SK-N-SH (cell line): ENCODE results near the gene MYO15B. TPM values are rescaled to one million over a fixed set of nuclear protein-coding genes. Genes with fewer than 3 reads are reported as not detected.
"Not testable (repeated sequence)": the region's sequence is repeated elsewhere in the genome, so short reads cannot be mapped to it uniquely, and the experiment has no call there.

ENCODE experiments used
- CTCF ChIA-PET: fragments of 300-600, 350-600 bp; formaldehyde crosslinking; extraction: SDS; loops from one replicate; lab custom pipeline; 2021; lab: Yijun Ruan, JAX
- POLR2A ChIA-PET: fragments of 350-600 bp; sonication (Branson Sonifier 250); formaldehyde crosslinking; extraction: SDS; loops from one replicate; lab custom pipeline; 2020; ENCODE audit warnings: antibody characterized with exemption, inconsistent platforms; lab: Yijun Ruan, JAX
- DNase-seq: peaks from one replicate; pipeline ENCODE4 v3.0.0; 2012
- H2AFZ ChIP-seq: fragments of 200-600 bp; sonication (generic); 2 replicates; pipeline ENCODE4 v1.8.1; 2016; ENCODE audit warnings: antibody characterized with exemption, mild to moderate bottlenecking, low read depth
- H3F3A ChIP-seq: fragments of 200-600 bp; sonication (generic); replicated peaks from 2 replicates; pipeline ENCODE3; 2016; ENCODE audit warnings: antibody characterized with exemption, mild to moderate bottlenecking; ENCODE audit not compliant: insufficient read depth
- H3K27ac ChIP-seq, 2 experiments: fragments of 200-500 bp in 1 of 2; fragments of 200-600 bp in 1 of 2; sonication (Bioruptor generic) in 1 of 2; sonication (generic), shearing (Covaris generic) in 1 of 2; 2 replicates each; pipeline versions ENCODE4 v1.5.1 to v1.6.1; 2014 to 2016; ENCODE audit warnings: low read depth in 2 of 2, inconsistent platforms in 1 of 2, low read length in 1 of 2, mild to moderate bottlenecking in 1 of 2, mixed read lengths in 1 of 2
- H3K27me3 ChIP-seq: fragments of 200-600 bp; sonication (generic), shearing (Covaris generic); 2 replicates; pipeline ENCODE4 v1.6.1; 2016; ENCODE audit warnings: mixed run types; ENCODE audit not compliant: insufficient read depth
- H3K36me3 ChIP-seq, 2 experiments: fragments of 200-500 bp in 1 of 2; fragments of 200-600 bp in 1 of 2; sonication (Bioruptor generic) in 1 of 2; sonication (generic) in 1 of 2; replicated peaks in 1 of 2; 2 replicates each; pipeline versions ENCODE3 to v1.5.1; 2014 to 2016; ENCODE audit warnings: low read length in 1 of 2, mild to moderate bottlenecking in 1 of 2; ENCODE audit not compliant: insufficient read depth in 2 of 2, control insufficient read depth in 1 of 2
- H3K4me1 ChIP-seq, 2 experiments: fragments of 200-500 bp in 1 of 2; fragments of 200-600 bp in 1 of 2; sonication (Bioruptor generic) in 1 of 2; sonication (generic), shearing (Covaris generic) in 1 of 2; 2 replicates each; pipeline versions ENCODE4 v1.5.1 to v1.6.1; 2014 to 2016; ENCODE audit warnings: low read depth in 1 of 2, low read length in 1 of 2, mixed run types in 1 of 2; ENCODE audit not compliant: insufficient read depth in 2 of 2, control insufficient read depth in 1 of 2
- H3K4me2 ChIP-seq: fragments of 200-600 bp; sonication (generic), shearing (Covaris generic); 2 replicates; pipeline ENCODE4 v1.6.1; 2017; ENCODE audit warnings: mixed run types
- H3K4me3 ChIP-seq, 2 experiments: fragments of 200-500 bp in 1 of 2; fragments of 200-600 bp in 1 of 2; sonication (Bioruptor generic) in 1 of 2; sonication (generic), shearing (Covaris generic) in 1 of 2; 2 replicates each; pipeline versions ENCODE4 v1.5.1 to v1.8.1; 2014 to 2016; ENCODE audit warnings: low read depth in 2 of 2, inconsistent platforms in 1 of 2, low read length in 1 of 2, mild to moderate bottlenecking in 1 of 2, mixed read lengths in 1 of 2, moderate library complexity in 1 of 2
- H3K79me2 ChIP-seq: fragments of 200-600 bp; sonication (generic); 2 replicates; pipeline ENCODE4 v1.8.1; 2017; ENCODE audit warnings: mild to moderate bottlenecking; ENCODE audit not compliant: insufficient read depth
- H3K9ac ChIP-seq: fragments of 200-600 bp; sonication (generic); 2 replicates; pipeline ENCODE4 v1.6.1; 2017; ENCODE audit warnings: mixed run types
- H3K9me2 ChIP-seq: fragments of 200-600 bp; sonication (generic); 2 replicates; pipeline ENCODE4 v1.6.1; 2017; ENCODE audit warnings: mixed run types
- H3K9me3 ChIP-seq: fragments of 200-600 bp; sonication (generic); 2 replicates; pipeline ENCODE4 v1.6.1; 2017; ENCODE audit warnings: mixed run types, mild to moderate bottlenecking, moderate library complexity
- H4K20me1 ChIP-seq: fragments of 200-600 bp; sonication (generic); 2 replicates; pipeline ENCODE4 v1.6.1; 2017; ENCODE audit warnings: mild to moderate bottlenecking, mixed run types; ENCODE audit not compliant: insufficient read depth
- CHD2 ChIP-seq: fragments of 150-350 bp; IDR thresholded peaks from 2 replicates; pipeline ENCODE4 v1.6.1; 2018; ENCODE audit warnings: low read length; ENCODE audit not compliant: partially characterized antibody
- FOXM1 ChIP-seq: IDR thresholded peaks from 2 replicates; pipeline ENCODE4 v1.4.0; 2012; ENCODE audit warnings: low read depth, mild to moderate bottlenecking
- NRF1 ChIP-seq: IDR thresholded peaks from 2 replicates; pipeline ENCODE4 v1.6.1; 2012; ENCODE audit warnings: low read depth, mild to moderate bottlenecking, low read length
- RAD21 ChIP-seq: IDR thresholded peaks from 2 replicates; pipeline ENCODE4 v1.6.1; 2012; ENCODE audit warnings: mild to moderate bottlenecking, low read length
- TAF1 ChIP-seq: IDR thresholded peaks from 2 replicates; pipeline ENCODE4 v1.6.1; 2012; ENCODE audit warnings: low read depth, mild to moderate bottlenecking, low read length, moderate library complexity, borderline replicate concordance
- TCF12 ChIP-seq: IDR thresholded peaks from 2 replicates; pipeline ENCODE4 v1.4.0; 2012
- WGBS: methylation state at CpG from one replicate; pipeline ENCODE4 v1.1.6; 2017; ENCODE audit warnings: low lambda C conversion rate; 5-methylcytosine and 5-hydroxymethylcytosine counted together
- polyA plus RNA-seq, 3 experiments: library from polyadenylated mRNA; depleted of rRNA; stranded (reverse); fragments of >200 nt; gene quantifications; 2 replicates each; pipeline ENCODE4 v1.2.3, GENCODE V29; 2012
- TF ChIP-seq, protein P1 (sequence below): IDR thresholded peaks from 2 replicates; pipeline ENCODE4 v1.4.0; 2012; ENCODE audit warnings: low read depth, borderline replicate concordance
- TF ChIP-seq, protein P2 (sequence below): fragments of 150-350 bp; IDR thresholded peaks from 2 replicates; pipeline ENCODE4 v1.6.1; 2017; ENCODE audit warnings: antibody characterized with exemption, low read length, low read depth, borderline replicate concordance
- TF ChIP-seq, protein P3 (sequence below): IDR thresholded peaks from 2 replicates; pipeline ENCODE4; 2012
- TF ChIP-seq, protein P4 (sequence below): IDR thresholded peaks from 2 replicates; pipeline ENCODE4 v1.4.0; 2012; ENCODE audit warnings: low read depth, borderline replicate concordance

Gene MYO15B
- polyA plus RNA-seq, 1 of the 3 experiments (the other 2 are of a cell fraction): 10.3 TPM

DNA sequence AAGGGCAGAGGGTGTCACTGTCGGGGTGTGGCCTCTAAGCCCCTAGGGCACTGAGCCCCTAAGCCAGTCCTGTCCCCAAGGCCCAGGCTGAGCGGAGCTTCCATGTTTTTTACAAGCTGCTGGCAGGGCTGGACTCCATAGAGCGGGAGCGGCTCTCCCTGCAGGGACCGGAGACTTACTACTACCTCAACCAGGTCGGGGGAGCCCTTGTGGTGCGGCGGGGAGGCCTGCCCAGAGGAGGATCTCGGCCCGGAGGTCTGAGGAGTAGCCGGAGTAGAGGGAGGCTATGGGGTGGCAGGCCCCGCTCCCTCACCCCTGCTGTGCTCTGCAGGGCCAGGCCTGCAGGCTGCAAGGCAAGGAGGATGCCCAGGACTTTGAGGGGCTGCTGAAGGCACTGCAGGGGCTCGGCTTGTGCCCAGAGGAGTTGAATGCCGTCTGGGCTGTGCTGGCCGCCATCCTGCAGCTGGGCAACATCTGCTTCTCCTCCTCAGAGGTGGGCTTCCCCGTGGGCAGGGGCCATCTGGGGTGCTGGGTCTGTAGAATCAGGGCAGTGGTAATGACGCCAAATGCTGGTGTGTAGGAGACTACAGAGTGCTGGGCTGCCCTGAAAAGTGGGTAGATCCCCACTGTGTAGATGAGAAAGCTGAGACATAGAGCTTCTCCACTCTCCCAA lies 4.9 kb downstream of the MYO15B start:
- DNase-seq: no peak
- TF ChIP-seq, protein P1, sequence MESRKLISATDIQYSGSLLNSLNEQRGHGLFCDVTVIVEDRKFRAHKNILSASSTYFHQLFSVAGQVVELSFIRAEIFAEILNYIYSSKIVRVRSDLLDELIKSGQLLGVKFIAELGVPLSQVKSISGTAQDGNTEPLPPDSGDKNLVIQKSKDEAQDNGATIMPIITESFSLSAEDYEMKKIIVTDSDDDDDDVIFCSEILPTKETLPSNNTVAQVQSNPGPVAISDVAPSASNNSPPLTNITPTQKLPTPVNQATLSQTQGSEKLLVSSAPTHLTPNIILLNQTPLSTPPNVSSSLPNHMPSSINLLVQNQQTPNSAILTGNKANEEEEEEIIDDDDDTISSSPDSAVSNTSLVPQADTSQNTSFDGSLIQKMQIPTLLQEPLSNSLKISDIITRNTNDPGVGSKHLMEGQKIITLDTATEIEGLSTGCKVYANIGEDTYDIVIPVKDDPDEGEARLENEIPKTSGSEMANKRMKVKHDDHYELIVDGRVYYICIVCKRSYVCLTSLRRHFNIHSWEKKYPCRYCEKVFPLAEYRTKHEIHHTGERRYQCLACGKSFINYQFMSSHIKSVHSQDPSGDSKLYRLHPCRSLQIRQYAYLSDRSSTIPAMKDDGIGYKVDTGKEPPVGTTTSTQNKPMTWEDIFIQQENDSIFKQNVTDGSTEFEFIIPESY: no peak
- no peak for TF ChIP-seq FOXM1
- TF ChIP-seq NRF1: no peak
- no peak for TF ChIP-seq CHD2
- Histone ChIP-seq H3F3A (no peaks in the 10 kb centered on the region), H3K4me3 (no peak overlapping the region), H3K4me2 (no peak overlapping the region), H3K4me1 (peaks cover 0 to 16% of the 10 kb centered on the region in 2 experiments; a peak in 1 of 4 replicates), H3K36me3 (no peaks in the 10 kb centered on the region), H3K9ac (no peak overlapping the region), H3K79me2 (no peaks in the 10 kb centered on the region), H2AFZ (no peak overlapping the region), H3K9me2 (no peaks in the 10 kb centered on the region), H3K9me3 (no peaks in the 10 kb centered on the region), H3K27ac (no peak overlapping the region), H3K27me3 (no peaks in the 10 kb centered on the region), H4K20me1 (no peaks in the 10 kb centered on the region)
- POLR2A ChIA-PET: interaction anchor here (0.7 kb wide), 1 partner anchor 281 kb away, joined by 5 read pairs; no protein-coding TSS in a partner anchor
- CTCF ChIA-PET: interaction anchor here (0.6 to 4.3 kb wide), 6 partner anchors 10 to 180 kb away, joined by 3 to 41 read pairs (median 4); partner anchors contain the start of gene SMIM5
- WGBS: 75% methylated on average over 10 of the region's 17 CpGs

DNA sequence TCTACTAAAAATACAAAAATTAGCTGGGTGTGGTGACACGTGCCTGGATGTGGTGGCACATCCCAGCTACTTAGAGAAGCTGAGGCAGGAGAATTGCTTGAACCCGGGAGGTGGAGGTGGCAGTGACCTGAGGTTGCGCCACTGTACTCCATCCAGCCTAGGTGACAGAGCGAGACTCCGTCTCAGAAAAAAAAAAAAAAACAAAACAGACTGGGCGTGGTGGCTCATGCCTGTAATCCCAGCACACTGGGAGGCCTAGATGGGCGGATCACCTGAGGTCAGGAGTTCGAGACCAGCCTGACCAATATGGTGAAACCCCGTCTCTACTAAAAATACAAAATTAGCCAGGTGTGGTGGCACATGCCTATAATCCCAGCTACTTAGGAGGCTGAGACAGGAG lies 5.8 kb downstream of the MYO15B start:
- H3K27ac ChIP-seq, H3K4me3 ChIP-seq, H3K9me3 ChIP-seq, H3K4me2 ChIP-seq, H3K79me2 ChIP-seq, POLR2A ChIA-PET, H3F3A ChIP-seq, H3K36me3 ChIP-seq, H3K9ac ChIP-seq, H3K9me2 ChIP-seq, H3K27me3 ChIP-seq, H2AFZ ChIP-seq, DNase-seq, H4K20me1 ChIP-seq: not testable (repeated sequence)
- CTCF ChIA-PET: interaction anchor here (0.6 to 4.3 kb wide), 4 partner anchors 9 to 156 kb away, joined by 3 to 41 read pairs (median 8); partner anchors contain the start of gene SMIM5
- peaks cover 0 to 16% of the 10 kb centered on the region in 2 experiments; a peak in 1 of 4 replicates for H3K4me1 ChIP-seq
- 81% methylated on average over 9 of the region's 9 CpGs for WGBS

DNA sequence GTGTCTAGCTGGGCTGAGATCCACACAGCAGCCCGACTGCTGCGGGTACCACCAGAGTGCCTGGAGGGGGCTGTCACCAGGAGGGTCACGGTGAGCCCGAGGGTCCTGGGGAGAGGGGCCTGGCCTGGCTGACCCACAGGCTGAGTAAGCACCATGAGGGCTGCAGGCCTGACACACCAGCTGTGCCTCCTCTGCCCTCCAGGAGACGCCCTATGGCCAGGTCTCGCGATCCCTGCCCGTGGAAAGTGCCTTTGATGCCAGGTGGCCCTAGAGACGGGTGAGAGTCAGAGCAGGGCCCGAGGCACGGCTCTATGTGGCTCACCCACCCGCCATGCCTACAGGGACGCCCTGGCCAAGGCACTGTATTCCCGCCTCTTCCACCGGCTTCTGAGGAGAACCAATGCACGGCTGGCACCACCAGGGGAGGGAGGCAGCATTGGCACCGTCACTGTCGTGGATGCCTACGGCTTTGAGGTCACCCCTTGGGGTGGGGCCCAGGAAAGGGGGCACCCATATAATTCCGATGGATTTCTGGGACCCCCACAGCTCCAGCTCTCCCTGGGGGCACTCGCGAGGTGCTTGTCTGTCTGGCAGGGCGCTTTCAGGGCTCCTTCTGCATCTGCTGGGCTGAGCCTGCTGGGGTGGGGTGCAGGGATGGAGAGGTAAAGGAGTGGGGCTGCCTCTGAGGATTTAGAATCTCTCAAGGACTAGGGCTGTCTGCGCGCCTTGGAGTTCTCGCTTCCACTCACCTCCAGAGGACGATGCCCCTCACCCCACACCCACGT lies 7.1 kb downstream of the MYO15B start:
- ChIA-PET CTCF (interaction anchor here (0.9 to 2.9 kb wide), 4 partner anchors 38 to 155 kb away, joined by 3 to 12 read pairs (median 4); partner anchors contain the start of genes SMIM5 and TSEN54), POLR2A (no interaction called here)
- Histone ChIP-seq H3K4me1 (peaks cover 0 to 8% of the 10 kb centered on the region in 2 experiments; a peak in 1 of 4 replicates), H3K9me2 (no peaks in the 10 kb centered on the region), H3K9me3 (no peaks in the 10 kb centered on the region), H3F3A (no peaks in the 10 kb centered on the region), H3K4me2 (no peak overlapping the region), H3K4me3 (no peak overlapping the region), H3K9ac (no peak overlapping the region), H3K36me3 (no peaks in the 10 kb centered on the region), H3K79me2 (no peaks in the 10 kb centered on the region), H2AFZ (no peak overlapping the region), H3K27ac (no peak overlapping the region), H3K27me3 (no peaks in the 10 kb centered on the region), H4K20me1 (no peaks in the 10 kb centered on the region)
- 62% methylated on average over 23 of the region's 28 CpGs for WGBS
- DNase-seq: no peak
- TF ChIP-seq, protein P2, sequence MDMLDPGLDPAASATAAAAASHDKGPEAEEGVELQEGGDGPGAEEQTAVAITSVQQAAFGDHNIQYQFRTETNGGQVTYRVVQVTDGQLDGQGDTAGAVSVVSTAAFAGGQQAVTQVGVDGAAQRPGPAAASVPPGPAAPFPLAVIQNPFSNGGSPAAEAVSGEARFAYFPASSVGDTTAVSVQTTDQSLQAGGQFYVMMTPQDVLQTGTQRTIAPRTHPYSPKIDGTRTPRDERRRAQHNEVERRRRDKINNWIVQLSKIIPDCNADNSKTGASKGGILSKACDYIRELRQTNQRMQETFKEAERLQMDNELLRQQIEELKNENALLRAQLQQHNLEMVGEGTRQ: no peak
- TF ChIP-seq TAF1 (no peak), NRF1 (no peak), TCF12 (no peak), RAD21 (0 out of 2 replicates have a peak, but pooled peaks have one; percentile 4)
- TF ChIP-seq, protein P3, sequence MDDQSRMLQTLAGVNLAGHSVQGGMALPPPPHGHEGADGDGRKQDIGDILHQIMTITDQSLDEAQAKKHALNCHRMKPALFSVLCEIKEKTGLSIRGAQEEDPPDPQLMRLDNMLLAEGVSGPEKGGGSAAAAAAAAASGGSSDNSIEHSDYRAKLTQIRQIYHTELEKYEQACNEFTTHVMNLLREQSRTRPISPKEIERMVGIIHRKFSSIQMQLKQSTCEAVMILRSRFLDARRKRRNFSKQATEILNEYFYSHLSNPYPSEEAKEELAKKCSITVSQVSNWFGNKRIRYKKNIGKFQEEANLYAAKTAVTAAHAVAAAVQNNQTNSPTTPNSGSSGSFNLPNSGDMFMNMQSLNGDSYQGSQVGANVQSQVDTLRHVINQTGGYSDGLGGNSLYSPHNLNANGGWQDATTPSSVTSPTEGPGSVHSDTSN: no peak
- TF ChIP-seq, protein P4, sequence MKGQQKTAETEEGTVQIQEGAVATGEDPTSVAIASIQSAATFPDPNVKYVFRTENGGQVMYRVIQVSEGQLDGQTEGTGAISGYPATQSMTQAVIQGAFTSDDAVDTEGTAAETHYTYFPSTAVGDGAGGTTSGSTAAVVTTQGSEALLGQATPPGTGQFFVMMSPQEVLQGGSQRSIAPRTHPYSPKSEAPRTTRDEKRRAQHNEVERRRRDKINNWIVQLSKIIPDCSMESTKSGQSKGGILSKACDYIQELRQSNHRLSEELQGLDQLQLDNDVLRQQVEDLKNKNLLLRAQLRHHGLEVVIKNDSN: no peak
